HG02884 (cell line): ENCODE data around the gene CHMP2B.
"Not testable (repeated sequence)": the region's sequence is repeated elsewhere in the genome, so short reads cannot be mapped to it uniquely, and the experiment has no call there.

Experiments
- ATAC-seq: cut with Tn5 transposase; IDR thresholded peaks from one replicate; pipeline ENCODE4 v1.9.1; 2021; ENCODE audit warnings: mild to moderate bottlenecking, moderate library complexity; ENCODE audit not compliant: unreplicated experiment

Gene CHMP2B

GRCh38 chr3:87305031-87305430 lies 77.9 kb downstream of the CHMP2B start:
- ATAC-seq, result not testable (repeated sequence)
